Measurements from ENCODE around the gene PARD3B. TPM values are rescaled to one million over a fixed set of nuclear protein-coding genes. Genes with fewer than 3 reads are reported as not detected.
A peak's percentile ranks its signal among the peaks of the same experiment; 100 is the strongest.

PARD3B gene
- total RNA-seq, 4 donors from 2014 or later, result 6.5 to 17.3 (median 12.7) TPM

DNA sequence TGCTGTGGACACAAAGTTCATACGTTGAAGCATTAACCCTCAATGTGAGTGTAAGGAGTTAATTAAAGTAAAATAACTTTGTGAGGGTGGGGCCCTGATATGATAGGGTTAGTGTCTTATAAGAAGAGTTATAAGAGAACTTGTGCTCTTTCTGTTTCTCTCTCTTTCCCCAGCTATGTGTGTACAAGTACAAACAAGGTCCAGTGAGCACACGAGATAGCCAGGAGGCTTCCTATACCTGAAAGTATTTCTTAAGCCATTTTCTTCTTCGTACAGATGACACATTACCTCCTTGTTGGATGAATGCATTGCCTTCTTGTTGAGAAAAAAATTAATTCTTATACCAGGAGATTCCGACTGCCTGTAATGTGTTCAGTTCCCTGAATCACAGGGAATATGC lies 301.2 kb downstream of the PARD3B start:
- TF ChIP-seq POLR2A (IDR thresholded peaks at IDR 0.05) (no peak), CTCF (IDR thresholded peaks at IDR 0.05) (no peak)
- H3K4me3 ChIP-seq (ENCODE audit: low read depth, poor library complexity, severe bottlenecking), result no peak overlapping the region
- intact Hi-C loops (cut with DNase I; ENCODE audit: low total_unique reads), result no loop called here
- WGBS, 2 donors, result 73 to 81% methylated on average over 4 of the region's 4 CpGs
- no peak for DNase-seq (ENCODE audit: low spot score in 2 of 2)

DNA sequence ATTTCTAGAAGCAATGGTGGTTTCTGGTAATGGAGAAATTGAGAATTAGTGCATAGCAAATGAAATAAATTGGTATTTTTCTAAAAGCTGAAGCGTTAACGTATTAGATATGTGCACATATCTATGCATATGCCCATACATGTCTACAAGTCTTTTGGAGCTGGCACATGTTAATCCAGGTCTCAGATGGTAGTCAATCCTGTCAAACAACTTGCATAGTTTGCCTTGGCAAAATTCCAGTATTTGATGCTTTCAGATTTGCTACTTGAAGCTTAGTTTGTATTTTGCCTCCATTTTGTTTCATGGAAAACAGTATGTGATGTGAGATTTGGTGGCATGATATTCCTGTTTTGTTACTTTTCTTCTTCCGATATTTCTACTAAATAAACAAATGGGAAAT lies 304.6 kb downstream of the PARD3B start:
- H3K4me3 ChIP-seq (ENCODE audit: low read depth, poor library complexity, severe bottlenecking), result no peak overlapping the region
- intact Hi-C loops (cut with DNase I; ENCODE audit: low total_unique reads), result no loop called here
- TF ChIP-seq POLR2A (IDR thresholded peaks at IDR 0.05), result no peak
- TF ChIP-seq CTCF (IDR thresholded peaks at IDR 0.05), result no peak
- peak in 1 of 2 donors; percentile 25 for DNase-seq (ENCODE audit: low spot score in 2 of 2)
- WGBS, 2 donors, result 43 to 68% methylated on average over 3 of the region's 3 CpGs

GRCh38 chr2:204850581-204850980 lies 305.3 kb downstream of the PARD3B start:
- DNase-seq (ENCODE audit: low spot score in 2 of 2), result no peak
- H3K4me3 ChIP-seq (ENCODE audit: low read depth, poor library complexity, severe bottlenecking), result no peak overlapping the region
- intact Hi-C loops (cut with DNase I; ENCODE audit: low total_unique reads), result no loop called here
- TF ChIP-seq CTCF (IDR thresholded peaks at IDR 0.05) (no peak), POLR2A (IDR thresholded peaks at IDR 0.05) (no peak)
- WGBS, 2 donors, result 73 to 74% methylated on average over 4 of the region's 4 CpGs

- DNase-seq (ENCODE audit: low spot score in 2 of 2), result no peak
- WGBS, 2 donors, result 89 to 93% methylated on average over 1 of the region's 1 CpG
Measured at GRCh38 chr2:204853905-204854304, 308.6 kb downstream of the PARD3B start.

DNA sequence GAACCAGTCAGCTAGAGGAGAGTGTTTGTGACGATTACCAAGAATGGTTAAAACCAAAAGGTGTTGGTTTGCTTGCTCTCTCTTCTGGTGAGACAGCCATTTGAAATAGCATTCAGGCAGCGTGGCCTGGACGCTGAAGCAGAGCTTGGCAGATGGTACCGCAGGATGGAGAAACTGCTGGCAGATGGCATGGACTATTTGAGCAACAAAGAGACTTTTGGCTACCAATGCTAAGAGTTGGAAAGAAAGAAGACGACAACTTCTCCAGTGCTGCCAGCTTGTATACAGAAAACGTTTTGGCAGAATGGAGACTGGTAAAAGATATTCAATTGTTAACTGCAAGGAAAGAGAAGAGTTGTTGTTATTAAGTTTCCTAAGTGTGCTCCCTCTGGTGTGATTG lies 315.0 kb downstream of the PARD3B start:
- intact Hi-C loops (cut with DNase I; ENCODE audit: low total_unique reads), result no loop called here
- DNase-seq (ENCODE audit: low spot score in 2 of 2), result peak in 1 of 2 donors; percentile 83
- no peak overlapping the region for H3K4me3 ChIP-seq (ENCODE audit: low read depth, poor library complexity, severe bottlenecking)
- no peak for TF ChIP-seq POLR2A (IDR thresholded peaks at IDR 0.05)
- 34 to 35% methylated on average over 6 of the region's 6 CpGs for WGBS, 2 donors

More at GRCh38 chr2:204853905-204854304, 308.6 kb downstream of the PARD3B start:
- TF ChIP-seq CTCF (IDR thresholded peaks at IDR 0.05) (no peak), POLR2A (IDR thresholded peaks at IDR 0.05) (no peak)
- intact Hi-C loops (cut with DNase I; ENCODE audit: low total_unique reads), result no loop called here
- H3K4me3 ChIP-seq (ENCODE audit: low read depth, poor library complexity, severe bottlenecking), result no peak overlapping the region

DNA sequence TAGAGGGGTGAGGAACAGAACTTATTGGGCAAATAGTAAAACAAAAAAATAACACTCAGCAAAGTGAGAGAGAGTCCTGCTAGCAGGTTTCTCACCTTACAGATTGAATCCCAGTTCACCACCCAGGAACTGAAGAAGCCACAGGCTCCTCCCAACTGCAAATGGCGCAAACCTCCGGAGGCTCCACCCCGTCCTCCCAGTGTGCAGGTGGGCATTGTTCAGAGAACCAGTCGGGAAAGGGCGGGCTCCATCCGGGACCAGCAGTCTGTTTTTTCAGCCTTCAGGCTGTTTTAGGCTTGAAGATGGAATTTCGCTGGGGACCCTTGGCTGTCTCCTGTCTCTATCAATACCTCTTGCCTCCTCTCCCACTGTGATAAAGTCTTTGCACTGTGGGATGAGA lies 317.5 kb downstream of the PARD3B start:
- H3K4me3 ChIP-seq (ENCODE audit: low read depth, poor library complexity, severe bottlenecking), result no peak overlapping the region
- intact Hi-C loops (cut with DNase I; ENCODE audit: low total_unique reads), result no loop called here
- DNase-seq (ENCODE audit: low spot score in 2 of 2), result no peak
- no peak for TF ChIP-seq CTCF (IDR thresholded peaks at IDR 0.05)
- no peak for TF ChIP-seq POLR2A (IDR thresholded peaks at IDR 0.05)
- WGBS, 2 donors, result 89 to 96% methylated on average over 7 of the region's 7 CpGs

Data from lower leg skin (tissue), 4 donors.